ENCODE results near the gene P2RY6.

- TF ChIP-seq, protein P1, sequence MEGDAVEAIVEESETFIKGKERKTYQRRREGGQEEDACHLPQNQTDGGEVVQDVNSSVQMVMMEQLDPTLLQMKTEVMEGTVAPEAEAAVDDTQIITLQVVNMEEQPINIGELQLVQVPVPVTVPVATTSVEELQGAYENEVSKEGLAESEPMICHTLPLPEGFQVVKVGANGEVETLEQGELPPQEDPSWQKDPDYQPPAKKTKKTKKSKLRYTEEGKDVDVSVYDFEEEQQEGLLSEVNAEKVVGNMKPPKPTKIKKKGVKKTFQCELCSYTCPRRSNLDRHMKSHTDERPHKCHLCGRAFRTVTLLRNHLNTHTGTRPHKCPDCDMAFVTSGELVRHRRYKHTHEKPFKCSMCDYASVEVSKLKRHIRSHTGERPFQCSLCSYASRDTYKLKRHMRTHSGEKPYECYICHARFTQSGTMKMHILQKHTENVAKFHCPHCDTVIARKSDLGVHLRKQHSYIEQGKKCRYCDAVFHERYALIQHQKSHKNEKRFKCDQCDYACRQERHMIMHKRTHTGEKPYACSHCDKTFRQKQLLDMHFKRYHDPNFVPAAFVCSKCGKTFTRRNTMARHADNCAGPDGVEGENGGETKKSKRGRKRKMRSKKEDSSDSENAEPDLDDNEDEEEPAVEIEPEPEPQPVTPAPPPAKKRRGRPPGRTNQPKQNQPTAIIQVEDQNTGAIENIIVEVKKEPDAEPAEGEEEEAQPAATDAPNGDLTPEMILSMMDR (IDR thresholded peaks at IDR 0.05 in 4 of 5, conservative IDR thresholded peaks at IDR 0.05 in 1 of 5): no peak
- no peak for TF ChIP-seq POLR2A (IDR thresholded peaks at IDR 0.05)
These were observed 66.1 kb downstream of the P2RY6 start for GRCh38 chr11:73338279-73338678.
